ENCODE measurements around the gene EP300. TPM values are rescaled to one million over a fixed set of nuclear protein-coding genes. Genes with fewer than 3 reads are reported as not detected.

Gene EP300
- total and polyA plus RNA-seq, 2 of the 8 experiments (the other 6 are each of a cell fraction or from before 2014, with no cell fraction given), result 39.5 to 109 TPM

- TF ChIP-seq RXRA (IDR thresholded peaks at IDR 0.05; ENCODE audit: insufficient read depth, low read depth, low read length), result no peak
- TF ChIP-seq KDM5A (IDR thresholded peaks at IDR 0.05; ENCODE audit: low read length), result no peak
- TF ChIP-seq HDAC6 (IDR thresholded peaks at IDR 0.05; ENCODE audit: low read depth, low read length), result no peak
- TF ChIP-seq EGR1 (IDR thresholded peaks at IDR 0.05; ENCODE audit: borderline replicate concordance, low read depth, low read length), result peak; percentile 23; the same call in 1 of the 2 replicates
- no peak for TF ChIP-seq CTCF (IDR thresholded peaks at IDR 0.05; ENCODE audit: control extremely low read depth in 1 of 3, insufficient read depth in 1 of 3, low read depth in 1 of 3, low read length in 3 of 3)
- TF ChIP-seq ATF2 (IDR thresholded peaks at IDR 0.05; ENCODE audit: low read length), result no peak
- TF ChIP-seq TAF7 (optimal IDR thresholded peaks at IDR 0.05; ENCODE audit: borderline replicate concordance, low read depth, low read length), result peak; percentile 84
- TF ChIP-seq NANOG (IDR thresholded peaks at IDR 0.05; ENCODE audit: insufficient read depth, low read depth, low read length, poor library complexity, severe bottlenecking), result no peak
- TF ChIP-seq RNF2 (IDR thresholded peaks at IDR 0.05; ENCODE audit: borderline replicate concordance, low read depth, low read length, missing control alignments, poor library complexity, severe bottlenecking), result no peak
- no peak for TF ChIP-seq KDM1A (IDR thresholded peaks at IDR 0.05; ENCODE audit: borderline replicate concordance, low read length)
- no peak for TF ChIP-seq RFX5 (IDR thresholded peaks at IDR 0.05; ENCODE audit: borderline replicate concordance, low read depth, low read length)
- TF ChIP-seq SP1 (IDR thresholded peaks at IDR 0.05; ENCODE audit: low read depth, low read length), result peak; percentile 59; the same call in 1 of the 2 replicates
- TF ChIP-seq MAX (IDR thresholded peaks at IDR 0.05), result 0 out of 2 replicates have a peak, but pooled peaks have one; percentile 26
- TF ChIP-seq SRF (IDR thresholded peaks at IDR 0.05; ENCODE audit: low read depth, low read length), result no peak
- TF ChIP-seq TEAD4 (IDR thresholded peaks at IDR 0.05; ENCODE audit: low read depth, low read length), result no peak
- TF ChIP-seq RAD21 (IDR thresholded peaks at IDR 0.05 in 1 of 2, conservative IDR thresholded peaks at IDR 0.05 in 1 of 2; ENCODE audit: low read depth in 2 of 2, low read length in 2 of 2), result no peak
- TF ChIP-seq BACH1 (IDR thresholded peaks at IDR 0.05; ENCODE audit: low read length), result no peak
These were observed 1.0 kb upstream of the EP300 start (continued) for GRCh38 chr22:41091132-41092022.
